AG08396 (cell line): ENCODE results near the gene FXYD5.

ENCODE experiments used
- DNase-seq: peaks from one replicate; pipeline ENCODE4 v3.0.0; 2012; ENCODE audit warnings: low spot score, mixed read lengths

Gene FXYD5

GRCh38 chr19:35154525-35155406 is at the start of gene FXYD5:
TSS of gene FXYD5 (plus strand) at chr19:35154735. CDS start at chr19:35155551, 816 bp downstream.
- peak; percentile 88 for DNase-seq

DNA sequence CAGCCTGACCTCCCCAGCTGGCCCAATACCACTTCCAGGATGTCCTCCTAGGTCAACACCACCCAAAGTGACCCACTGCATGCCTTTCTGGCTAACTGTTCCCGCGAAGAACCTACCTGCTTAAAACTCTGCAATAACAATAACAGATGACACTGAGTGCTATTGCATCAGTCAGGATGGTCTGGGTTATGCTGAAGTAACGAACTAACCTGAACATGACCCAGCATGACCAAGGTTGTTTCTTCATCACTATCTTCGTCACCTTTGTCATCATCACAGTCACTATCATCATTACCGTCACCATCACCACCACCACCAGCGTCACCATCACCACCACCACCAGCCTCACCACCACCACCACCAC is 49.5 kb upstream of the FXYD5 start:
- DNase-seq: no peak

GRCh38 chr19:35105411-35106290 is 48.9 kb upstream of the FXYD5 start:
- DNase-seq: no peak

GRCh38 chr19:35106291-35106583 is 48.3 kb upstream of the FXYD5 start:
- no peak for DNase-seq

- no peak for DNase-seq
These were observed 47.5 kb upstream of the FXYD5 start for GRCh38 chr19:35106898-35107541.

DNA sequence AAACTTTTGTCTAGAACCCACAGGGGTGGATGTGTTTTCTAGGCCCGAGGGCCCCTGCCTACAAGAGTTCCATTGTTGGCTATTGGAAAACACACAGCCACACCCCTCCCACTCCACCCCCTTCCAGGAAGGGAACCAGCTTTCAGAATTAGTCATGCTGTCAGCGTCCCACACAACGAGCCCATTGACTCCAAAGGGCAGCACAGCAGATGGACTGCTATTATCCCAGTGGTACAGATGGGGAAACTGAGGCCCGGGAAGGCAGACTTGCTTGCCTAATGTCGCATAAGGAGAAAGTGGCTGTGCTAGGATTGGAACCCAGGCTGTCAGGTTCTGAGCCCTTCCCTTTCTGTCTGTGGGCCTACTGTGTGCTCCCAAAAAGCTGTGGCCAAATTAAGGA is 47.0 kb upstream of the FXYD5 start:
- DNase-seq: peak; percentile 55

DNA sequence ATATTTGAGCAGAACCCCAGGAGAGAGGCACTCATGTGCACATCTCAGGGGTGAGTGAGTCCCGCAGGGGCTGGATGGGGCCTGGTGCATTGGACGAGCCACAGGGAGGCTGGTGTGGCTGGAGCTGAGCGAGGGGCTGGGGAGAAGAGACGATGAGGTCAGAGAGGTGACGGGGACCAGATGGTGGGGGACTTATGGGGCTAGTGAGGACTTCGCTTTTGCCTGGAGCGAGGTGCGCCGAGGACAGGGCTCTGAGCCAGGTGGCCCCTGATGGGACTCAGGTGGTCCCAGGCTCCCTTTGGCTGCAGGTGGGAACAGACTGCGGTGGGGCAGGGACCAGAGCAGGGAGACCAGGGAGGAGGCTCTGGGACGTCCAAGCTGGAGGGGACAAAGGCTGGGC is 45.8 kb upstream of the FXYD5 start:
- no peak for DNase-seq

GRCh38 chr19:35109395-35110112 is 45.0 kb upstream of the FXYD5 start:
- no peak for DNase-seq

DNA sequence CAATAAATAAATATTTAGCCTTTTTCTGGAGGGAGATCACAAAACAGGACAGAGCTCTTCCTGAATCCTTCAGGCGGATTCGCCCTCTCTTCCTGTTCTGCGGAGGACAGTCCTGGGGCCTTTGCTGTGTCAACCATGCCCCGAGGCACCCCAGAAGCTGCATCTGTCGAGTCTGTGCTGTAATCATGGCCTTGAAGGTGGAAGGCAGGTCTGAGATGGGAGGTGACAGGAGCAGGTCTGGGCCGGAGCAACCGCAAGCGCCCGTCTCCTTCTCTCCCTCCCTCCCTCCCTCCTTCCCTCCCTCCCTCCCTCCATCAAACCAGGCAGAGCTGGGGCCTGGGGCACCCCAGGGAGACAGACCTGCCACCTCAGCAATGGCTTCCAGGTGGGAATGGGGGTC is 43.6 kb upstream of the FXYD5 start:
- DNase-seq: no peak

DNA sequence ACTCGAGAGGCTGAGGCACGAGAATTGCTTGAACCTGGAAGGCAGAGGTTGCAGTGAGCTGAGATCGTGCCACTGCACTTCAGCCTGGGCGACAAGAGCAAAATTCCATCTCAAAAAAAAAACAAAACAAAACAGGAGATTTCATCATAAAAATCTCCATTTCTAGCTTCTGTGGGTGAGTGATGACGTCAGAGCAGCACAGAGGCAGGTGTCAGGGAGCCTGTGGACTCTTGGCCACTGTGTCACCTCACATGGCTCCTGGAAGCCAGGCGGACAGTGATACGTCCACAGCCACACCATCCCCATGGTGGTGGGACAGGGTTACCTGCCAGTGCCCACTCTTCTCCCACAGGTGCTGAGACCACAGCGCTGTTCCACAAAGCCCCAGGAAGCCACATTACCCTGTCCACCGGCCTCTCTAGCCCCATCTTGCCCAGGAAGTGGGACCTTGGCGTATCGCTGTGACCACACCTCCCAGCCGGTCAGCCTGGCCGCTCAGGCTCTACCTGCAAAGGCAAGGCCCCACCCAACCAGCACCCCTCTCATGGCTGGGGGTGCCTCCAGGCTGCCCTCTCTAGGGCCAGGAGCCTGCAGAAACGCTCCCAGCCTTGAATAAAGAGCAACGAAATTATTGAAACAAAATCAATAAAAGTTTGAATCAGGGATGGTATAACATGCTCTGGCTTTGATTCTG is 41.4 kb upstream of the FXYD5 start:
- DNase-seq: no peak

GRCh38 chr19:35114353-35115176 is 40.0 kb upstream of the FXYD5 start:
- DNase-seq: peak; percentile 84

GRCh38 chr19:35115177-35115951 is 39.2 kb upstream of the FXYD5 start, which contains the start of gene FXYD3:
TSS of gene FXYD3 (plus strand) at chr19:35115823. CDS start at chr19:35119377, 3,554 bp downstream.
- DNase-seq: no peak

- no peak for DNase-seq
These were observed 38.3 kb upstream of the FXYD5 start for GRCh38 chr19:35116072-35116801.

- no peak for DNase-seq
These were observed 37.4 kb upstream of the FXYD5 start for GRCh38 chr19:35117116-35117515.

- DNase-seq: no peak
These were observed 36.7 kb upstream of the FXYD5 start for GRCh38 chr19:35117799-35118198.

- no peak for DNase-seq
These were observed 36.1 kb upstream of the FXYD5 start for GRCh38 chr19:35118268-35119020.

DNA sequence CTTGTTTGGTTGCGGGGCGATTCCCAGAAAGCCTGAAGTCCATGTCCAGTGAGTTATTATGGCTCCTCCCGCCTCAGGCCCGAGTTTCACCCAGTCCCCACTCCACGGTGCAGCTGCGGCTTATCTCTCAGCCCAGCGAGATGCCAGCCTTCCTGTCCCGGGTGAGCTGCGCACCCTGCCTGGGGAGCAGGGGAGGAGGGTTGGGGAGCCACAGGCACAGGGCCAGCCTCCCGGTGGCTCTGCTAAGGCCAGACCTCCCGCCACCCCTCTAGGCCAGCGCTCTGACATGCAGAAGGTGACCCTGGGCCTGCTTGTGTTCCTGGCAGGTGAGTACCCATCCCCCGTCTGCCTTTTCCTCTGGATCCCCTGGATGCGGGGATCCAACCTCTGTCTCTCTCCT is 35.4 kb upstream of the FXYD5 start:
- DNase-seq: no peak

GRCh38 chr19:35119578-35120155 is 34.9 kb upstream of the FXYD5 start:
- DNase-seq: no peak
